Loucy (cell line): Measurements from ENCODE around the gene MYBBP1A.

Experiments used
- H2AFZ ChIP-seq: fragments of 200-600 bp; sonication (generic); 2 replicates; pipeline ENCODE4 v1.6.0; 2016; ENCODE audit warnings: antibody characterized with exemption, mild to moderate bottlenecking, low read length, moderate library complexity
- H3F3A ChIP-seq: fragments of 200-600 bp; 2 replicates; pipeline ENCODE4 v1.6.0; 2016; ENCODE audit warnings: antibody characterized with exemption, low read depth, mild to moderate bottlenecking
- H3K27me3 ChIP-seq: fragments of 200-600 bp; sonication (generic); 2 replicates; pipeline ENCODE4 v1.6.1; 2014; ENCODE audit warnings: low read length, mild to moderate bottlenecking; ENCODE audit not compliant: insufficient read depth, poor library complexity, severe bottlenecking
- H3K36me3 ChIP-seq: fragments of 200-600 bp; sonication (generic); 2 replicates; pipeline ENCODE4 v1.6.1; 2016; ENCODE audit warnings: low read length; ENCODE audit not compliant: insufficient read depth
- H3K4me1 ChIP-seq: fragments of 200-600 bp; sonication (generic); 2 replicates; pipeline ENCODE4 v1.5.1; 2014; ENCODE audit warnings: low read length, mild to moderate bottlenecking; ENCODE audit not compliant: insufficient read depth, poor library complexity, severe bottlenecking
- H3K4me2 ChIP-seq: fragments of 200-600 bp; sonication (generic); 2 replicates; pipeline ENCODE4 v1.6.0; 2014; ENCODE audit warnings: antibody characterized with exemption, low read length, low read depth, mild to moderate bottlenecking; ENCODE audit not compliant: poor library complexity, severe bottlenecking
- H3K4me3 ChIP-seq: fragments of 200-600 bp; sonication (generic); 2 replicates; pipeline ENCODE4 v1.5.1; 2014; ENCODE audit warnings: low read length, mild to moderate bottlenecking, mixed read lengths; ENCODE audit not compliant: poor library complexity, severe bottlenecking
- H3K79me2 ChIP-seq: fragments of 200-600 bp; sonication (generic); 2 replicates; pipeline ENCODE4 v1.6.1; 2014; ENCODE audit warnings: low read length; ENCODE audit not compliant: insufficient read depth
- H3K9ac ChIP-seq: fragments of 200-600 bp; sonication (generic); 2 replicates; pipeline ENCODE4 v1.6.0; 2014; ENCODE audit warnings: mild to moderate bottlenecking, low read depth, low read length, moderate library complexity; ENCODE audit not compliant: poor library complexity, severe bottlenecking
- H3K9me2 ChIP-seq: fragments of 200-600 bp; sonication (generic); replicated peaks from 2 replicates; pipeline ENCODE4 v1.6.1; 2016; ENCODE audit warnings: low read depth, low read length, mixed read lengths
- H3K9me3 ChIP-seq: fragments of 200-600 bp; sonication (generic); 2 replicates; pipeline ENCODE4 v1.6.1; 2014; ENCODE audit warnings: mild to moderate bottlenecking, antibody characterized with exemption, low read length, low read depth; ENCODE audit not compliant: insufficient read depth
- H4K20me1 ChIP-seq: fragments of 200-600 bp; sonication (generic); 2 replicates; pipeline ENCODE4 v1.6.0; 2014; ENCODE audit warnings: antibody characterized with exemption, low read length, mild to moderate bottlenecking; ENCODE audit not compliant: insufficient read depth, poor library complexity, severe bottlenecking
- EZH2phosphoT487 ChIP-seq: fragments of 200-600 bp; IDR thresholded peaks from 2 replicates; pipeline ENCODE4 v1.6.1; 2018; ENCODE audit warnings: antibody characterized with exemption, mild to moderate bottlenecking, moderate library complexity, borderline replicate concordance
- TF ChIP-seq, protein P1 (sequence below): fragments of 200-600 bp; sonication (generic); conservative IDR thresholded peaks from 2 replicates; pipeline ENCODE4 v1.5.1; 2014; ENCODE audit warnings: mild to moderate bottlenecking, antibody characterized with exemption, low read length

MYBBP1A gene

DNA sequence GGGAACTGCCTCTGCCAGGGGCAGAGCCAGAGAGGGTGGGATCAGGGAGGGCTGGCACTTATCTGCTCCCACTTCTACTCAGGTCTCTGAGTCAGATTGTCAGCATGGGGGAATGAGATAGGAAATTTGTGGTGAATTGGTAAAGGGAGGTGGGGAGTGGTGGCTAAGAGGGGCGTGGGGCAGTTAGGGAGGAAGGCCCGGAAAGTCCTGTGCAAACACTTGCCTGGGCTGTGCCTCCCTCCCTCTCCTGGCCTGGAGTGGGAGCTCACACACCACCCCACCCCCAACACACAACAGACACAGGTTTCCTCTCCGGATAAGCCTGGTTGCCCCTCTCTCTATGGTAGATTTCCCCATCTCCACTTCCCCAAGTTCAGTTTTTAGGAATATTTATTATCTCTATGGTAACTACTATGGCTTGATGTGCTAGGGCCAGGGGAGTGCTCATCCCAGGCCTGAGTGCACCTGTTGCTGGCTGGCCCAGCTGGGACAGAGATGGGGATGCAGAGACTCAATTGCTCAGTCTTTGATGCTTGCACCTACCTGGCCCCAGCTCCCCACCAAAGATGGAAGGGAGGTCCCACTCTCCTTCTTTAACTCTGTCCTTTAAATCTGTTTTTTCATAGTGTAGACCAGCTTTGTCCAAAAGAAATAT, 53.8 kb downstream of the MYBBP1A start:
- Histone ChIP-seq H3K4me3 (peak overlapping the region; percentile 77), H3K9ac (peak overlapping the region; percentile 79), H3K9me2 (no peaks in the 10 kb centered on the region), H3K27me3 (no peaks in the 10 kb centered on the region), H3K36me3 (no peaks in the 10 kb centered on the region), H4K20me1 (no peaks in the 10 kb centered on the region), H3K4me1 (peaks cover 67% of the 10 kb centered on the region), H3K79me2 (peaks cover 66% of the 10 kb centered on the region), H3K9me3 (no peaks in the 10 kb centered on the region), H2AFZ (no peak overlapping the region), H3F3A (peaks cover 4% of the 10 kb centered on the region), H3K4me2 (peak overlapping the region; percentile 95)
- TF ChIP-seq, protein P1, sequence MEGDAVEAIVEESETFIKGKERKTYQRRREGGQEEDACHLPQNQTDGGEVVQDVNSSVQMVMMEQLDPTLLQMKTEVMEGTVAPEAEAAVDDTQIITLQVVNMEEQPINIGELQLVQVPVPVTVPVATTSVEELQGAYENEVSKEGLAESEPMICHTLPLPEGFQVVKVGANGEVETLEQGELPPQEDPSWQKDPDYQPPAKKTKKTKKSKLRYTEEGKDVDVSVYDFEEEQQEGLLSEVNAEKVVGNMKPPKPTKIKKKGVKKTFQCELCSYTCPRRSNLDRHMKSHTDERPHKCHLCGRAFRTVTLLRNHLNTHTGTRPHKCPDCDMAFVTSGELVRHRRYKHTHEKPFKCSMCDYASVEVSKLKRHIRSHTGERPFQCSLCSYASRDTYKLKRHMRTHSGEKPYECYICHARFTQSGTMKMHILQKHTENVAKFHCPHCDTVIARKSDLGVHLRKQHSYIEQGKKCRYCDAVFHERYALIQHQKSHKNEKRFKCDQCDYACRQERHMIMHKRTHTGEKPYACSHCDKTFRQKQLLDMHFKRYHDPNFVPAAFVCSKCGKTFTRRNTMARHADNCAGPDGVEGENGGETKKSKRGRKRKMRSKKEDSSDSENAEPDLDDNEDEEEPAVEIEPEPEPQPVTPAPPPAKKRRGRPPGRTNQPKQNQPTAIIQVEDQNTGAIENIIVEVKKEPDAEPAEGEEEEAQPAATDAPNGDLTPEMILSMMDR, result no peak
- no peak for TF ChIP-seq EZH2phosphoT487

DNA sequence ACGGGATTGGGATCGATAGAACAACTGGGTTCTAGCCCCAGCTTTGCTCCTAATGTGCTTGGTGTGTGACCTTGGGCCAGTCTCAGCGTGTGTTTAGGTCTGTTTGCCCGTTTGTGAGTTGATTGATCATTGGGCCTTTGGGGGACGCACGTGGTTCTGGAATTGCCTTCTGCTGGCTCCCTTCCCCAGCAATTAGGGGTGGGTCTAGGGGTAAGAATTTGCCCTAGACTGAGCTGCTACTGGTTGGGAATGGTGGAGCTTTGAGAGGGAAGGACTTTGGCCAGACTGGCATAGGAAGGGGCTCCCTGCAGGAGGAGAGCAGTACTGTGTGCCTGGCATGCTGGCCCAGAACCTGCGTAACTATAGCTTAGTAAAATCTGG, 55.0 kb downstream of the MYBBP1A start:
- Histone ChIP-seq H2AFZ (peak overlapping the region; percentile 83; the same call in 1 of the 2 replicates), H3K27me3 (no peaks in the 10 kb centered on the region)

DNA sequence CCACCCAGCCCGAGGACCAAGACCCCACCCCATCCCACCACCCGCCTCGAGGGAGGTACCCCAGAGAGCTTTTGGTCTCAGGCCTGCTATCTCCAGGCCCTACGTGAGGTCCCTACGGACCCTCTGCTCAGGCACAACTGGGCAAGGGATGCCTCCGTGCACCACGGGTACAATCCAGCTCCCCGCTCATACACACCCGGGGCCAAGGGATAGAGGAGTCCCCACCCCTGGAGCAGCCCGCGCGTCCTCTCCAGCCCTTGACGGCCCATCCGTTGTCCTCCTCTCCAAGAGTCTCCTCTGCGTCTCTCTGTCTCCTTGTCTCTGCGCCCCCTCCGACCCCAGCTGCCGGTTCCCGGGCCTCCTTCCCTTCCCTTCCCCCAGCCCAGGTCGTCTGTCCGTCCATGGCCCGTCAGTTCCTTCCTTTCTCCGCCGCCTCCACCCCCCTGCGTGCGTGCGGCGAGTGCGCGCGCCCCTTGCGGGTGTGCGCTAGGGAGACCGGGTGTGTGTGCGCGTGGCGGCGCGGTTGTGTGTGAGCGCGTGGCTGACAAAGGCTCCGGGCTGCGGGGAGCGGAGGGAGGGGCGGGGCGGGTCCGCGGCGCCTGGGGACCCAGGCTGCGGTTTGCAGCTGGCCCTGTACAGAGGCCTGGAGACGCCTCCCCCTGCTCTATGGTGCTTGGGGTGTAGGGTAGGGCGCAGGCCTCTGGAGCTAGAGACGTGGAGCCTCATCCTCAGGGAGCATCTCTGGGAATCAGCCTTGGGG, 55.6 kb downstream of the MYBBP1A start:
- H3K4me2 ChIP-seq, result peak overlapping the region; percentile 95
- no peaks in the 10 kb centered on the region for H4K20me1 ChIP-seq
- H3K27me3 ChIP-seq, result no peaks in the 10 kb centered on the region
- H3F3A ChIP-seq, result peaks cover 4% of the 10 kb centered on the region
- H3K9ac ChIP-seq, result peak overlapping the region; percentile 79
- TF ChIP-seq, protein P1, result no peak
- TF ChIP-seq EZH2phosphoT487, result no peak
- peaks cover 48% of the 10 kb centered on the region for H3K4me1 ChIP-seq
- H3K79me2 ChIP-seq, result peaks cover 47% of the 10 kb centered on the region
- H3K9me3 ChIP-seq, result no peaks in the 10 kb centered on the region
- H2AFZ ChIP-seq, result peak overlapping the region; percentile 83
- no peaks in the 10 kb centered on the region for H3K9me2 ChIP-seq
- H3K4me3 ChIP-seq, result peak overlapping the region; percentile 77
- H3K36me3 ChIP-seq, result no peaks in the 10 kb centered on the region

More for the DNA sequence above, 55.0 kb downstream of the MYBBP1A start:
- Histone ChIP-seq H3K79me2 (peaks cover 53% of the 10 kb centered on the region), H3K9me2 (no peaks in the 10 kb centered on the region), H3K4me3 (peak overlapping the region; percentile 77), H3F3A (peaks cover 4% of the 10 kb centered on the region), H3K9me3 (no peaks in the 10 kb centered on the region), H3K4me1 (peaks cover 54% of the 10 kb centered on the region), H3K36me3 (no peaks in the 10 kb centered on the region), H3K4me2 (peak overlapping the region; percentile 95), H3K9ac (peak overlapping the region; percentile 79), H4K20me1 (no peaks in the 10 kb centered on the region)
- TF ChIP-seq, protein P1, result 0 out of 2 replicates have a peak, but pooled peaks have one; percentile 10
- no peak for TF ChIP-seq EZH2phosphoT487
